Adipocyte (in vitro differentiated cells): ENCODE results near the gene BBX.
"Not testable (repeated sequence)": the region's sequence is repeated elsewhere in the genome, so short reads cannot be mapped to it uniquely, and the experiment has no call there.

ENCODE experiments used
- DNase-seq: peaks from one replicate; pipeline ENCODE4 v3.0.0-alpha.2; 2015; ENCODE audit warnings: low read depth
- H3K27me3 ChIP-seq: replicated peaks from 2 replicates; pipeline ENCODE4 v1.7.0; 2013; ENCODE audit warnings: mild to moderate bottlenecking, low read length, moderate library complexity; ENCODE audit not compliant: control insufficient read depth, insufficient read depth
- H3K36me3 ChIP-seq: 2 replicates; pipeline ENCODE4 v1.7.0; 2013; ENCODE audit warnings: low read length, mild to moderate bottlenecking, moderate library complexity; ENCODE audit not compliant: control insufficient read depth, insufficient read depth, severe bottlenecking
- H3K4me1 ChIP-seq: 2 replicates; pipeline ENCODE4 v1.7.0; 2013; ENCODE audit warnings: mild to moderate bottlenecking, low read length, moderate library complexity; ENCODE audit not compliant: control insufficient read depth, insufficient read depth
- H3K4me3 ChIP-seq: 2 replicates; pipeline ENCODE4 v1.7.0; 2013; ENCODE audit warnings: mild to moderate bottlenecking, low read length, moderate library complexity
- H3K9ac ChIP-seq: 2 replicates; pipeline ENCODE4 v1.7.0; 2013; ENCODE audit warnings: mild to moderate bottlenecking, low read length, moderate library complexity
- H3K9me3 ChIP-seq: 2 replicates; pipeline ENCODE4 v1.7.0; 2013; ENCODE audit warnings: mild to moderate bottlenecking, low read length, moderate library complexity; ENCODE audit not compliant: control insufficient read depth

The BBX gene

GRCh38 chr3:107829185-107829584 lies 306.4 kb downstream of the BBX start:
- H3K9me3 ChIP-seq: no peaks in the 10 kb centered on the region
- H3K36me3 ChIP-seq: no peaks in the 10 kb centered on the region
- no peaks in the 10 kb centered on the region for H3K4me1 ChIP-seq
- H3K9ac ChIP-seq: no peak overlapping the region
- H3K4me3 ChIP-seq: no peak overlapping the region
- DNase-seq: no peak
- peaks cover 6% of the 10 kb centered on the region for H3K27me3 ChIP-seq

DNA sequence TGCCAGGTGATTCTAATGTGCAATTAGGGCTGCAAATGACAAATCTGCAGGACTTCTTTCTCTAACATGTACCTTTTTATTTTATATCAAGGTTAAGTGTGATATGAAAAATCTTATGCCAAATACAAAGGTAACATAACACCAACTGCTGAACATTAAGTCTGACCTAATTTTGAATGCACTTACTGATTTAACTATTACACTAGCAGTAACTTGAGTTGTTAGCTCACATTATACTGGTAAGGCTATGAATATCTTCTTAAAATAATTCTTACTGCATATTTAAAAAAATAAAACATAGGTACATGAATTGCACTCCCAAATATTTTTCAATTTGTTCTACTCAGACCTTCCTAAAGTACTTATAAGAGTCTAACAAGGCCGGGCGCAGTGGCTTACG lies 308.8 kb downstream of the BBX start:
- Histone ChIP-seq H3K36me3 (no peaks in the 10 kb centered on the region), H3K4me1 (no peaks in the 10 kb centered on the region), H3K4me3 (no peak overlapping the region), H3K27me3 (no peaks in the 10 kb centered on the region), H3K9ac (no peak overlapping the region), H3K9me3 (no peaks in the 10 kb centered on the region)
- DNase-seq: no peak

- Histone ChIP-seq H3K4me3 (no peak overlapping the region), H3K4me1 (no peaks in the 10 kb centered on the region), H3K36me3 (no peaks in the 10 kb centered on the region), H3K9me3 (no peaks in the 10 kb centered on the region), H3K27me3 (no peaks in the 10 kb centered on the region), H3K9ac (no peak overlapping the region)
- peak; percentile 33 for DNase-seq
Observed at GRCh38 chr3:107833043-107833442, 310.3 kb downstream of the BBX start.

- Histone ChIP-seq H3K9me3 (no peaks in the 10 kb centered on the region), H3K36me3 (no peaks in the 10 kb centered on the region), H3K4me3 (no peak overlapping the region), H3K27me3 (no peaks in the 10 kb centered on the region), H3K4me1 (no peaks in the 10 kb centered on the region), H3K9ac (no peak overlapping the region)
- DNase-seq: no peak
Observed at GRCh38 chr3:107833722-107834416, 311.1 kb downstream of the BBX start.

- not testable (repeated sequence) for H3K4me1 ChIP-seq, H3K9ac ChIP-seq, DNase-seq, H3K27me3 ChIP-seq, H3K9me3 ChIP-seq, H3K4me3 ChIP-seq, H3K36me3 ChIP-seq
Observed at GRCh38 chr3:107835001-107835400, 312.2 kb downstream of the BBX start.

GRCh38 chr3:107837895-107838612 lies 315.3 kb downstream of the BBX start:
- no peaks in the 10 kb centered on the region for H3K9me3 ChIP-seq
- no peak for DNase-seq

GRCh38 chr3:107841831-107842230 lies 319.1 kb downstream of the BBX start:
- H3K4me3 ChIP-seq: no peak overlapping the region

More at GRCh38 chr3:107837895-107838612, 315.3 kb downstream of the BBX start:
- no peak overlapping the region for H3K9ac ChIP-seq
- H3K4me1 ChIP-seq: peaks cover 9% of the 10 kb centered on the region
- H3K4me3 ChIP-seq: no peak overlapping the region
- no peaks in the 10 kb centered on the region for H3K36me3 ChIP-seq
- no peaks in the 10 kb centered on the region for H3K27me3 ChIP-seq

GRCh38 chr3:107842940-107843339 lies 320.2 kb downstream of the BBX start:
- no peak overlapping the region for H3K9ac ChIP-seq
- H3K9me3 ChIP-seq: no peaks in the 10 kb centered on the region
- H3K4me3 ChIP-seq: no peak overlapping the region
- H3K27me3 ChIP-seq: no peaks in the 10 kb centered on the region
- peaks cover 21% of the 10 kb centered on the region for H3K4me1 ChIP-seq
- DNase-seq: no peak
- H3K36me3 ChIP-seq: no peaks in the 10 kb centered on the region

More at GRCh38 chr3:107841831-107842230, 319.1 kb downstream of the BBX start:
- Histone ChIP-seq H3K9ac (no peak overlapping the region), H3K4me1 (peaks cover 21% of the 10 kb centered on the region), H3K36me3 (no peaks in the 10 kb centered on the region), H3K27me3 (no peaks in the 10 kb centered on the region), H3K9me3 (no peaks in the 10 kb centered on the region)
- DNase-seq: no peak

DNA sequence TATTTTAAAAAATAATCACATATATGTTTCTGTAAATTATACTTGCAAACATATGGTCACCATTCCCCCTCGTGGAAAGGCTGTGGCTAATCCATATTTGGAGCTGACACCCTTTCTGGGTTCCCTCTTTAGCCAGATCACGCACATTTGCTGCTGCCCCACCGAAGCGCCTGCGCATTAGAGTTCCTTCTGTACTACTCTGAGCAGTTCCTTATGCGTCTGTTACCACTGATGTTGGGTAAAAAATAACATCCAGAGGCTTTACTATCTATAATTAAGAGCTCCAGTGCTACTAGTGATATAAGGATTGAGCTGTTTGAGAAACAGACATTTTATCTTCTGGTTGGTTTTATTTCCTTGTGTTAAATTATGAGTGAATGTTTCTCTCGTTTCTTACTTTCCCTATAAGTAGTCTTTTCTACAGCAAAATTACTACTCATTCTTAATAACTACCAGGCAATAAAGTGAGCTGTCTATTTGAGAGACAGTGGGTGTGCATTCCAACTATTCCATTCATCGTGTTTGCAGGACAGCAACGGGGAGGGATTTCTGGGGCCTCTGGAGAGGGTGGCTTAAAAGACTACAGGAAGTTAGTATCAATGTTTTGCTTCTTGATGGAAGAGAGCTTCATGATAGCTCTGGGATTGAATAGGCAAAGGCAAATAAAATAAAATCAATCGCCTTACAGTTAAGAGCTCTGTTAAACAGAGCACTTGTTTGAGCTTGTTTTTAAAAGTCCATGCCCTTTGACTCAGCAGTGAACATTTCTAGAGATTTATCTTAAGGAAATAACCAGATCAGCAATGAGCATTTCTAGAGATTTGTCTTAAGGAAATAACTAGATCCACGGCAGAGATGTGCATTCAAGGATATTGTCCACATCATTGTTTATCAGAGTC lies 322.9 kb downstream of the BBX start:
- Histone ChIP-seq H3K4me1 (peaks cover 21% of the 10 kb centered on the region), H3K9ac (peak overlapping the region; percentile 11), H3K9me3 (no peaks in the 10 kb centered on the region), H3K36me3 (no peaks in the 10 kb centered on the region), H3K4me3 (peak overlapping the region; percentile 59), H3K27me3 (no peaks in the 10 kb centered on the region)
- DNase-seq: peak; percentile 72

DNA sequence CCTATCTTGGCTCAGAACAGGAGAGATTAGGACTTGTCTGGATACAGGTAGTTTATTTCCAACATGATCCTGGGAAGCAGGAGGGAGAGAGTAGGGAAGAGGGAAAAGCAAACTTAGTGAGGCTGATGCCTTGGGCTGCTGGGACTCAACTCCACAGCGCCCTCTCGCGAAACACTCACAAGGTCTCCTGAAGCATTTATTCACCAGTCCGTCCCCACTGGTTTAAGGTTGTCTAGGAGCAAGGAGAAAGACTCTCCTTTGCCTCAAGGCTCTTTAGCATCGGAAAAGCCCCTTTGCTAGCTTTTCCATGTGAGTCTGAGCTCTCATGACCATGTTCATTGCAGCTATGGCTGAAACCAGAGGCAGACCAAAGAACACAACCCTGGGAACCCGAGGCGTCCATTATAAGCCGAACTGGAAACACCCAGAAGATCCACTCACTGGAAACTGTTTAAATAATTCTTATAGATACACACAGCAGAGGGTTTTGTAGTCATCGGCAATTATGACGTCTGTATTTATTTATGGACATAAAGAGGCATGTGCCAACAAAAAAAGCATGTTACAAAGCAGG lies 323.6 kb downstream of the BBX start:
- Histone ChIP-seq H3K27me3 (no peaks in the 10 kb centered on the region), H3K4me3 (peak overlapping the region; percentile 59), H3K36me3 (no peaks in the 10 kb centered on the region), H3K9ac (peak overlapping the region; percentile 11), H3K4me1 (peaks cover 20% of the 10 kb centered on the region), H3K9me3 (no peaks in the 10 kb centered on the region)
- DNase-seq: peak; percentile 82

- Histone ChIP-seq H3K9me3 (no peaks in the 10 kb centered on the region), H3K27me3 (no peaks in the 10 kb centered on the region), H3K9ac (no peak overlapping the region), H3K4me3 (no peak overlapping the region), H3K4me1 (peaks cover 15% of the 10 kb centered on the region), H3K36me3 (no peaks in the 10 kb centered on the region)
- DNase-seq: no peak
Observed at GRCh38 chr3:107847791-107848190, 325.0 kb downstream of the BBX start.
